Fibroblast of mammary gland (primary cell): ENCODE measurements around the gene P2RY8.
"Not testable (repeated sequence)": the region's sequence is repeated elsewhere in the genome, so short reads cannot be mapped to it uniquely, and the experiment has no call there.

Experiments
- DNase-seq: peaks from one replicate; pipeline ENCODE4 v3.0.0-alpha.2; 2010; ENCODE audit warnings: low read depth
- H3K4me3 ChIP-seq: 2 replicates; pipeline ENCODE4 v1.5.1; 2011; ENCODE audit warnings: low read depth, mild to moderate bottlenecking, low read length, moderate library complexity; ENCODE audit not compliant: control insufficient read depth
- CTCF ChIP-seq: conservative IDR thresholded peaks from 2 replicates; pipeline ENCODE4 v1.5.1; 2011; ENCODE audit warnings: low read depth, low read length, inconsistent platforms; ENCODE audit not compliant: control insufficient read depth, insufficient read depth

P2RY8 gene

GRCh38 chrX:1500701-1501624 lies 36.0 kb downstream of the P2RY8 start:
- no peak for DNase-seq

GRCh38 chrX:1496076-1496475 lies 40.9 kb downstream of the P2RY8 start:
- H3K4me3 ChIP-seq, result no peak overlapping the region
- no peak for DNase-seq
- no peak for TF ChIP-seq CTCF

More at GRCh38 chrX:1500701-1501624, 36.0 kb downstream of the P2RY8 start:
- no peak overlapping the region for H3K4me3 ChIP-seq
- TF ChIP-seq CTCF, result no peak

GRCh38 chrX:1493877-1494510 lies 43.0 kb downstream of the P2RY8 start:
- no peak for DNase-seq
- no peak overlapping the region for H3K4me3 ChIP-seq
- TF ChIP-seq CTCF, result no peak

GRCh38 chrX:1493412-1493811 lies 43.6 kb downstream of the P2RY8 start:
- no peak overlapping the region for H3K4me3 ChIP-seq
- no peak for DNase-seq
- no peak for TF ChIP-seq CTCF

GRCh38 chrX:1492421-1493012 lies 44.5 kb downstream of the P2RY8 start:
- no peak for DNase-seq
- H3K4me3 ChIP-seq, result no peak overlapping the region
- no peak for TF ChIP-seq CTCF

- DNase-seq, result no peak
- no peak for TF ChIP-seq CTCF
- H3K4me3 ChIP-seq, result no peak overlapping the region
These were observed 45.1 kb downstream of the P2RY8 start for GRCh38 chrX:1491851-1492349.

- not testable (repeated sequence) for H3K4me3 ChIP-seq, DNase-seq
These were observed 45.7 kb downstream of the P2RY8 start for GRCh38 chrX:1491248-1491647.

GRCh38 chrX:1490723-1491122 lies 46.3 kb downstream of the P2RY8 start:
- DNase-seq, result not testable (repeated sequence)

GRCh38 chrX:1489354-1489753 lies 47.6 kb downstream of the P2RY8 start:
- not testable (repeated sequence) for DNase-seq, H3K4me3 ChIP-seq

More at GRCh38 chrX:1490723-1491122, 46.3 kb downstream of the P2RY8 start:
- H3K4me3 ChIP-seq, result not testable (repeated sequence)
